Measurements from ENCODE around the gene CCNG1.
"Not testable (repeated sequence)": the region's sequence is repeated elsewhere in the genome, so short reads cannot be mapped to it uniquely, and the experiment has no call there.

CCNG1 gene

GRCh38 chr5:163437309-163438182 lies at the start of gene CCNG1:
Gene CCNG1 (plus strand): TSS chr5:163437595. CDS start chr5:163439257, 1,662 bp downstream.
- peak; percentile 77 for DNase-seq

- no peak for DNase-seq
These were observed 41.6 kb upstream of the CCNG1 start for GRCh38 chr5:163395792-163396191.

- not testable (repeated sequence) for DNase-seq
These were observed 40.5 kb upstream of the CCNG1 start for GRCh38 chr5:163396818-163397340.

- DNase-seq, result no peak
These were observed 40.0 kb upstream of the CCNG1 start for GRCh38 chr5:163397354-163397753.

GRCh38 chr5:163399923-163400322 lies 37.5 kb upstream of the CCNG1 start:
- no peak for DNase-seq

GRCh38 chr5:163401271-163401670 lies 36.1 kb upstream of the CCNG1 start:
- no peak for DNase-seq

GRCh38 chr5:163402007-163402406 lies 35.4 kb upstream of the CCNG1 start:
- DNase-seq, result no peak

- no peak for DNase-seq
These were observed 32.8 kb upstream of the CCNG1 start for GRCh38 chr5:163404364-163405173.

GRCh38 chr5:163407034-163407655 lies 30.2 kb upstream of the CCNG1 start:
- DNase-seq, result no peak

GRCh38 chr5:163408311-163408923 lies 29.0 kb upstream of the CCNG1 start:
- peak; percentile 47 for DNase-seq

GRCh38 chr5:163409384-163409783 lies 28.0 kb upstream of the CCNG1 start:
- DNase-seq, result no peak

GRCh38 chr5:163410505-163410904 lies 26.9 kb upstream of the CCNG1 start:
- no peak for DNase-seq

- not testable (repeated sequence) for DNase-seq
These were observed 21.7 kb upstream of the CCNG1 start for GRCh38 chr5:163415673-163416072.

- no peak for DNase-seq
These were observed 12.6 kb upstream of the CCNG1 start for GRCh38 chr5:163424836-163425235.

- DNase-seq, result not testable (repeated sequence)
These were observed 11.3 kb upstream of the CCNG1 start for GRCh38 chr5:163426128-163426527.

GRCh38 chr5:163432544-163432943 lies 4.9 kb upstream of the CCNG1 start:
- DNase-seq, result no peak

GRCh38 chr5:163433271-163433670 lies 4.1 kb upstream of the CCNG1 start:
- no peak for DNase-seq

GRCh38 chr5:163434401-163434866 lies 3.0 kb upstream of the CCNG1 start:
- DNase-seq, result no peak

GRCh38 chr5:163436515-163436914 lies 880 bp upstream of the CCNG1 start:
- no peak for DNase-seq

GRCh38 chr5:163437011-163437308 lies 435 bp upstream of the CCNG1 start:
- no peak for DNase-seq

GRCh38 chr5:163439092-163439425 lies 1.7 kb downstream of the CCNG1 start:
- DNase-seq, result no peak

GRCh38 chr5:163440954-163441353 lies 3.6 kb downstream of the CCNG1 start:
- DNase-seq, result no peak

GRCh38 chr5:163444526-163444925 lies 7.1 kb downstream of the CCNG1 start:
- no peak for DNase-seq
